HCEC 1CT (cell line): ENCODE results near the gene FNDC3B.
A peak's percentile ranks its signal among the peaks of the same experiment; 100 is the strongest.

Experiments used
- DNase-seq: peaks from one replicate; pipeline ENCODE4 v3.0.0-alpha.2; 2017

The FNDC3B gene

DNA sequence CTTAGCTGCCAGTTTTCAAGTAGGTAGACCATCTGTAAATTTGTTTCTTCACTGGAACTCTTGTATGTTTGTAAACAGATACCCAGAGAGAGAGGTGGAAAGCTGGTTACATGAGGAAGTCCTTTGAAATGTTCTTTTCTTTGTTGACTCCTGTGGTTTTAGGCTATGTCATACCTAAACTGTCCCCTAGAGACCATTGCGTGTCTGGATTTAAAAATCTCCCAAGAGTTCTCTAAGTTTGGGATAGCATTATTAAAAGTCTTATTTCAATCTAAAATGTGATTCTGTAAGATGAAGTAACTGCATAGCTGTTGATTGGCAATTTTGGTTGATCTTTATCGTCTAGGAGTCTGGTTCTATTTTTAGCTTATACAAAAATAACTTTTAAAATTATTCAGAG is 281.7 kb downstream of the FNDC3B start:
- no peak for DNase-seq

GRCh38 chr3:172323894-172324610 is 284.7 kb downstream of the FNDC3B start:
- DNase-seq = no peak

GRCh38 chr3:172324611-172325203 is 285.3 kb downstream of the FNDC3B start:
- DNase-seq = no peak

GRCh38 chr3:172325461-172325860 is 286.1 kb downstream of the FNDC3B start:
- DNase-seq = no peak

GRCh38 chr3:172326993-172327392 is 287.6 kb downstream of the FNDC3B start:
- DNase-seq = no peak

DNA sequence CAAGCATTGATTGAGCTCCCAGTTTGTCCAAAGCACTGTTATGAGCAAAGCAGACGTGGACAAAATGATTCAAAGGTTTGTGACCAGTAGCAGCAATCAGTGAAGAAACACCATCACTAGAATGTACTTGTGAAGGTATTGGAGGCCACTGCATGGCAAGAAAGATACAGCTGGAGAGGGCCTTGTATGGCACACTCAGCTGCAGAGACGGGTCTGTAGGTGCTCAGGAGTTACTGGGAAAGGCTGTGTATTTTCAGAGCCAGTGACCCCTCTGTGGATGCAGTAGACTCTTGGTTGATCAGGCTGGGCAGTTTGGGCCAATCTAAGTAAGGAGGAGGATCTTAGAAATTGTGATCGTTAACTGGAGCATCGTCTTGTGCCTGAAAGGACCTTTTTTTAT is 288.9 kb downstream of the FNDC3B start:
- no peak for DNase-seq

DNA sequence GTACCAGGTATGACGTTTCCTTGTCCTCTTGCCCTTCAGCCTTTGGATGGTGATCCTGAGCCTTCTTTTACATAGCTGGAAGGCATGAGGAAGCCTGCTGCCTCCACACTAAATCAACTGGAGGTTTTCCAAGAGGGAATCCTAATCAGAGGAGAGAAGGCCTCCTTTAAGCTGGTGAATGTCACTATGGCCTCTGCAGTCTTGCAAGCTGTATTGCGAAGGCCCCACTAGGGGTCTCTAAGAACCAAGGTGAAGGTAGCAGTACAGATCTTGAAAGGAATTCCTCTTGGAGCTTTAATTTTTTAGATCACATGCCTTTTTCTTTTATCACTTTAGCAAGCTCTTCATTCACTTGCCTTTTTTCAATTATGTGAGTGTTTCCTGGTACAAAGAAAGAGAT is 289.7 kb downstream of the FNDC3B start:
- DNase-seq = no peak

DNA sequence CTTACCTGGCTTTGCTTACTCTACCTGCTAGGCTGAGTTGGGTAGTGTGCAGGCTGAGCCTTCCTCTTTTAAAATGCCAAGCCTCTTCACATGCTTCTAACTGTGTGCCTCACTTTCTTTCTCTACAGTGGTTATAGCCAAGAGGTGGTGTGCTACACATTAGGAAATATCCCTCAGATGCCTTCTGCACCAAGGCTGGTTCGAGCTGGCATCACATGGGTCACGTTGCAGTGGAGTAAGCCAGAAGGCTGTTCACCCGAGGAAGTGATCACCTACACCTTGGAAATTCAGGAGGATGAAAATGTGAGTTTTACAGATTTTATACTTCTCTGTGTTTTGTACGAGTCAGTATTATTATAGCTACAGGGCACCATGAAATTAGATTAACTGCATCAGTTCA is 291.0 kb downstream of the FNDC3B start:
- DNase-seq = no peak

DNA sequence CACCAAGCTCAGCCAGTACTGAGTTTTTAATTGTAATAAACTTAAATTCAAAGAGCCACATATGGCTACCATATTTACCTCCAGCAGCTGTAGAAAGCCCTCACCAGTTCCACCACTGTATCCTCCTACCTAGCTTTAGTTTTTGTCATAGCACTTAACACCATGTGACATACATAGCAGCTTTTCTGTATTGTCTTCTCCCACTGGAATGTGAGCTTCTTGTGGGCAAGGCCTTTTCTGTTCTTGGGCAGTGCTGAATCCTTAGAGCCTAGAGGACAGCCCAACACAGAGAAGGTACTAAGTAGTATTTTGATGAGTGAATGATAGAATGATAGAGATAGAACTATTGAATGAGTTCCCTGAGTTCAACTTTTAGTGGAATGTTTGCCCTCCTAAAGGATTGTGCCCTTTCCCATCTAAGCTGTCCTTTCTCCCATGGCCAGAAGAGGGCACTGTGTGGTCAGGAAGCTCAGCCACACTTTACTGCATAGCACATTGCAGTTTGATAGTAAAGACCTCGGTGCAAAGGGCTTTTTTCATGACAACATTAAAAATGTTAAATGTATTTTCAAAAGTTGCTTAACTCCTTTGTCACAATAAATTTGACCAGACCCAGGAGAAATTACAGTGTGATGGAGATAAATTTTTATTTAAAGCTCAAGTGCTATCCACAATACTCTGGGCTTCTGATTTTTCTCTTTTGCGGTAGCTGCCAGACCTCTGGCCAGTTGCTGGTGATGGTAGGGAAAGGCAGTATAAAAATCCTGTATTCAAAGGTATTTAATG is 293.1 kb downstream of the FNDC3B start:
- peak; percentile 43 for DNase-seq

- no peak for DNase-seq
These were observed 293.6 kb downstream of the FNDC3B start for GRCh38 chr3:172333042-172333377.

DNA sequence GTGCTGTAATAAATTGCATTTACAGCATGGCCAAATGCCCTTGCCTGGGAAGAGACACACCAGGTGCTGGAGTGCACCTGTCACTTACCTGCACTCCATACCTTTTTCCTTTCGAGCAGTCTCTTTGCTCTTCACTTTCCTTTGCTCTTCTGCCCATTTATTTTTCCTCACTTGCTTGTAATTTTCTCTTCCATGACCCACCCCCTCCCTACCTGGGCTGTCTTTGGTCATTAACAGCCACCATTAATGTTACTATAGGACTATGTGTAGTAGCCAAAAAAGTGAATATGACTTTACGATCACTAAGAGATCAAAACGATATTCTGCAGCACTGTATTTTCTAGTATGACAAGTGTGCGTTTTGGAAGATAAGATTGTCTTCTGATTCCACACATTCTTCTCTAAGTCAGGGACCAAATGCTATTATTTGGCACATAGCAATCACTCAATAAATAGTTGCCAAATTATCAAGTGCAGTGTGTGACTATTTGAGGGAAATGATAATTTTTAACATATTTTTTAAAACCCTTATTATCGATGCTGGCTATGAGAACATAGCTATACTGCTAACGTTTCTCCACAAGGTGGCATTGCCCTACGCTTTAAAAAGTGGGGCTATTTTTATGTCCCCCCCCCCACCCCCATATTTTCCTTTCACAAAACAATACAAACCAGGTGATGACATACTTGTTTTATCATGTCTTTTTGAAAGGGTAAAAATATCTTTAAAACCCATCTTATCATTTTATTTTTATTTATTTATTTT is 294.5 kb downstream of the FNDC3B start:
- DNase-seq = no peak

- DNase-seq = no peak
These were observed 295.4 kb downstream of the FNDC3B start for GRCh38 chr3:172334671-172335207.

DNA sequence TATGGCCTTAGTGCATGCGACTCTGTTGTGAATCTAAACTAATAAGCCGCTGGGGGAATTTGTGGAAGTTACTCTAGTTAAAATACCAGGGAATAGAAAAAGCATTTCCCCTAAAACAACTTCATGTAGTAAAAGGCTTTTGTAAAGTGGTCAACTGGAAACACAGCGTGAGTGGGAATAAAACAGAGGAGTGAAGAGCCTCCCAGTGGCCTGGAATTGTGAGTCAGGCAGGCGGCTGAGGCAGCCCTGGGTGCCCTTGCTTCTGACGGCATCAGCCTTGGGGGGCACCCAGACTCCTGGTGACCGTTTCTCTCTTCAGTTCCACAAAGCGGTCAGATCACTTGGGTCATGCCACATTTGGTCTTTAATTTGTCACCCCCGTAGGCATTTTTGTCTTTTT is 300.5 kb downstream of the FNDC3B start:
- DNase-seq = no peak

DNA sequence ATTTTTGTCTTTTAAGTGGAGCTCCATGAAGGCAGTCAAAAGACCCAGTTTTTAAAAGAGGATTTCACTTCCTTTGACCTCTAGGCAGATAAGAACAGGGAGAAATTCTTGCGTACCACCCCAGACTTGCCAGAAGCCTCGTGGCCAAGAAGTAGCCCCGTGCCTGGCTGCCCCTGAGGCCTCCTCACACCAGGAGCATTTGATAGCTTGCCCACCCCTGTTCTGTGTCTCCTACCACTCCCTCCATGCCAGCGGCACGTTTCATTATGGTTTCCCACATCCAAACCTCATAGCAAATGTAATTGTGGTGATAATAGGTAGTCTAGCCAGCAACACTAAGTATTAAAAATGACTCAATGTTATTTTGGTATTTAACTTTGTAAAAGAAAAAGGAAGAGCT is 301.2 kb downstream of the FNDC3B start:
- no peak for DNase-seq

DNA sequence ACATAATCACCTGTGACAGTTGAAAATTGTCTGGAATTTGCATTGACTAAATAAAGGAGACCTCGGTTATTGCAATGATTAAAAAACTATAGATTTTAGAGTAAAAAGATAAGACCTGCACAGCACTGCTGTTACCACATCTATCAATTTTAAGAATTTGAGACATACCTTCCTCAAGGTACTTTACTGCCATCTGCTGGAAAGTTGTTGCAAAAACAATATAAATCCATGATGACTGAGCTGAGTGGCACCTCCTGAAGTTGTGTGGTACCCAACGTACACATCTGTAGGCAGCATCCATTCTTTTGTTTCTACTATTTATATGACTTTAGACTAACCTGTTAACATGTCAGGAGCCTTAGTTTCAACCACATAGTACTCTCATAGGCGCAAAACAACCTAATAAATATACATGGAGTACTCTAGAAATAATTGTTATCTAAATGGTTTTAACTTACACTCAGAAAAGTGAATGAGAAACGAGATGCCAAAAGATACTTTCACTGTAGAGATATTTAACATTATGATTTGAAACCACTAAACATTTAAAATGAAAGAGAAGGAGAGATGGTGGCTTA is 302.2 kb downstream of the FNDC3B start:
- DNase-seq = peak; percentile 35

DNA sequence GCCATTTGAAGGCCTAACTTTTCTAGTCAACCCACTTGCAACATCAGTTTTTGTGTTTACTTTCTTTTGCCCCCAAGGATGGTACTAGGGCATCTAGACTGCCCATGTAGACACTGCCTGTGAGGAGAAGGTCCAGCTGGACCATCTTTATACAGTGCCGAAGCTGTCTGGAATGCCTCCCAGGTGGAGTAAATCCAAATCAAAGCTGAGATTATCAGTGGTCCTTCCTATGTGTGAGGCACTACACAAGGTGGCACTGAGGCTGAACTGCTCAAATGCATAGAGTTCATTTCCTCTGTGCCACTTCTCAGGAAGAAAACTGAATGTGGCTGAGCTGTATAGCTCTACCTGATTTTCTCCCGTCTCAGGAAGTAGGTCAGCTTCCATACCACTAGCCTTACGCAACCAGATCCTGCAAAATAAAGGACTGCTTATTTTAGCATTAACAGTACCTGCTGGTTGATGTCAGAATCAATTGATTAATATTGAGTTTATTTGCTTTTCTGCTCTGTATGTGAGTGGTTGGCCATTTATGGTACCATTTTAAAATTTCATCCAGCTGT is 302.8 kb downstream of the FNDC3B start:
- no peak for DNase-seq

DNA sequence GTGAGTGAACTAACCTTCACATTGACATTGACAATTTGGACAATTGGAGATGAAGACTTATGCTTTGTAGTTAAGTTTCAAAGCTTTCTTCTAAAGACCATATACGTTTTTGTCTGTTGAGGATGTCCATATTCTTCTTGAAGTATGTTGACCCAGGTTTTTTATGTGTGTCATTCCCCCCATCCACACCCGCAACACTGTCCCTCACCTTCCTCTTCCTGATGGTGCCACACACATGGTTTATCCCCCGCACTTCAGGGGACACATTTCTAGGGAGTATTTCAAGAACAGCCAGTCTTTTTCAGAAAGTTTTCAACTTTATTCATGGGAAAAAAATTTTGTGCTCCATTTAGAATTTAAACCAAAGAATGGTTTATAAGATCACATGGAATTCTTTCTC is 303.7 kb downstream of the FNDC3B start:
- no peak for DNase-seq

GRCh38 chr3:172343979-172344378 is 304.6 kb downstream of the FNDC3B start:
- DNase-seq = no peak

- DNase-seq = no peak
These were observed 306.8 kb downstream of the FNDC3B start for GRCh38 chr3:172346161-172346560.

GRCh38 chr3:172347895-172348679 is 308.7 kb downstream of the FNDC3B start:
- no peak for DNase-seq

GRCh38 chr3:172351895-172352466 is 312.6 kb downstream of the FNDC3B start:
- no peak for DNase-seq
